ENCODE results near the gene KDM1B.

DNA sequence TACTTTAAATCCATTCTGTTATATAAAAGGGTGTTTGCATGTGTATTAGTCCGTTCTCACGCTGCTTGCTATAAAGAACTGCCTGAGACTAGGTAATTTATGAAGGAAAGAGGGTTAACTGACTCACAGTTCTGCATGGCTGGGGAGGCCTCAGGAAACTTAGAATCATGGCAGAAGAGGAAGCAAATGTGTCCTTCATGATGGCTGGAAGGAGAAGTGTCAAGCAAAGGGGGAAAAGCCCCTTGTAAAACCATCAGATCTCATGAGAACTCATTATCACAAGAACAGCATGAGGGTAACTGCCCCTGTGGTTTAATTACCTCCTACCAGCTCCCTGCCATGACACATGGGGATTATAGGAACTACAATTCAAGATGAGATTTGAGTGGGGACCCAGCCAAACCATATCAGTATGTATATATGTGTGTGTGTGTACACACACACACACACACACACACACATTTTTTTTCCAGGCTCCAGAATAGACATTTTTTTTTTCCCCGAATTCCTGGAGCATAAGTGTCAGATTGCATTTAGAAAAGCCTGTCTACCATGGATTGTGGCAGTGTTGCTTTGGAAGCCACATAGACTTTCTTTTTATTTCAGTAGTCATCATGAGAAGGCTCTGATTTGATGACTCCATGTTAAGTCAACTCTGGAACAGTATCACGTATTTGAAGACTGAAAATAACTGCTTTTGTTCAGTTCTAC, 31.5 kb downstream of the KDM1B start:
- TF ChIP-seq, protein P1, sequence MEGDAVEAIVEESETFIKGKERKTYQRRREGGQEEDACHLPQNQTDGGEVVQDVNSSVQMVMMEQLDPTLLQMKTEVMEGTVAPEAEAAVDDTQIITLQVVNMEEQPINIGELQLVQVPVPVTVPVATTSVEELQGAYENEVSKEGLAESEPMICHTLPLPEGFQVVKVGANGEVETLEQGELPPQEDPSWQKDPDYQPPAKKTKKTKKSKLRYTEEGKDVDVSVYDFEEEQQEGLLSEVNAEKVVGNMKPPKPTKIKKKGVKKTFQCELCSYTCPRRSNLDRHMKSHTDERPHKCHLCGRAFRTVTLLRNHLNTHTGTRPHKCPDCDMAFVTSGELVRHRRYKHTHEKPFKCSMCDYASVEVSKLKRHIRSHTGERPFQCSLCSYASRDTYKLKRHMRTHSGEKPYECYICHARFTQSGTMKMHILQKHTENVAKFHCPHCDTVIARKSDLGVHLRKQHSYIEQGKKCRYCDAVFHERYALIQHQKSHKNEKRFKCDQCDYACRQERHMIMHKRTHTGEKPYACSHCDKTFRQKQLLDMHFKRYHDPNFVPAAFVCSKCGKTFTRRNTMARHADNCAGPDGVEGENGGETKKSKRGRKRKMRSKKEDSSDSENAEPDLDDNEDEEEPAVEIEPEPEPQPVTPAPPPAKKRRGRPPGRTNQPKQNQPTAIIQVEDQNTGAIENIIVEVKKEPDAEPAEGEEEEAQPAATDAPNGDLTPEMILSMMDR (IDR thresholded peaks at IDR 0.05; ENCODE audit: low read length): no peak
- TF ChIP-seq EZH2 (optimal IDR thresholded peaks at IDR 0.05; ENCODE audit: low read depth, low read length): no peak
